PC-3 (cell line): Measurements from ENCODE around the gene GRB7.

Experiments used
- EZH2 ChIP-seq: fragments of 300-600 bp; sonication (generic); IDR thresholded peaks from one replicate; pipeline ENCODE4 v1.6.1; 2017; ENCODE audit warnings: antibody characterized with exemption, mild to moderate bottlenecking, low read length; ENCODE audit not compliant: unreplicated experiment
- TF ChIP-seq, protein P1 (sequence below): fragments of 300-600 bp; sonication (generic); conservative IDR thresholded peaks from 2 replicates; pipeline ENCODE4 v1.5.1; 2017; ENCODE audit warnings: antibody characterized with exemption, low read depth, mild to moderate bottlenecking, low read length

DNA sequence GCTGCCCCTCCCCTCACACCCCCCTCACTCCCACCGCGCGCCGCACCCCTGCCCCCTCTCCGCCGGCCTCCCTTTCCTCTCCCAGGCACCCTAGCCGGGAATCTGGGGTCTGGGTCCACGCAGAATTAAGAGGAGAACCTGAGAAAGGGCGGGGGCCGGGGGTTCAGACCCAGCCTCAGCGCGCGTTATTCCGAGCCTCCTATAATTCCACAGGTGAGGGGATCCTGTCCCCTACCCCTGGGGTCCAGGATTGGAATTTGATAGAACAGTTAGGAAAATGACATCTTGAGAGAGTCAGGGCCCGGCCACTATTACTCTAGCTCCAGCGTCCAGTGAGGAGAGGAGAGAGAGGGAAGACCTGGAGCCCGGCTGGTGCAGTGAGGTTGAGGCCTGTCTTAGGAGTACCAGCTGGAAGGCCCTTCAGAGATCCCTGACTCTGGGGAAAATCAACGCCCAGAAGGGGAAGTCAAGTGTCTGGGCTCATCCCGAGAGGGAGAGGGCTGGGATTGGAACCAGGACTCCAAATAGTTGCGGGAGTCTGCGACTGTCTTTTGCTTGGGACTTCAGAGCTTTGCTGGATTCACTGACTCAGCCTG lies 17.3 kb downstream of the GRB7 start:
- TF ChIP-seq, protein P1, sequence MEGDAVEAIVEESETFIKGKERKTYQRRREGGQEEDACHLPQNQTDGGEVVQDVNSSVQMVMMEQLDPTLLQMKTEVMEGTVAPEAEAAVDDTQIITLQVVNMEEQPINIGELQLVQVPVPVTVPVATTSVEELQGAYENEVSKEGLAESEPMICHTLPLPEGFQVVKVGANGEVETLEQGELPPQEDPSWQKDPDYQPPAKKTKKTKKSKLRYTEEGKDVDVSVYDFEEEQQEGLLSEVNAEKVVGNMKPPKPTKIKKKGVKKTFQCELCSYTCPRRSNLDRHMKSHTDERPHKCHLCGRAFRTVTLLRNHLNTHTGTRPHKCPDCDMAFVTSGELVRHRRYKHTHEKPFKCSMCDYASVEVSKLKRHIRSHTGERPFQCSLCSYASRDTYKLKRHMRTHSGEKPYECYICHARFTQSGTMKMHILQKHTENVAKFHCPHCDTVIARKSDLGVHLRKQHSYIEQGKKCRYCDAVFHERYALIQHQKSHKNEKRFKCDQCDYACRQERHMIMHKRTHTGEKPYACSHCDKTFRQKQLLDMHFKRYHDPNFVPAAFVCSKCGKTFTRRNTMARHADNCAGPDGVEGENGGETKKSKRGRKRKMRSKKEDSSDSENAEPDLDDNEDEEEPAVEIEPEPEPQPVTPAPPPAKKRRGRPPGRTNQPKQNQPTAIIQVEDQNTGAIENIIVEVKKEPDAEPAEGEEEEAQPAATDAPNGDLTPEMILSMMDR, result no peak
- TF ChIP-seq EZH2, result no peak
